ENCODE results near the gene SCN5A.
A peak's percentile ranks its signal among the peaks of the same experiment; 100 is the strongest.

The SCN5A gene

GRCh38 chr3:38658841-38659240, 9.4 kb upstream of the SCN5A start:
- H3K9me3 ChIP-seq: no peaks in the 10 kb centered on the region
- H3K36me3 ChIP-seq: no peaks in the 10 kb centered on the region
- no peak for TF ChIP-seq CTCF (IDR thresholded peaks at IDR 0.05; ENCODE audit: low read depth, low read length)
- DNase-seq: no peak
- H3K27me3 ChIP-seq: no peaks in the 10 kb centered on the region
- no peak overlapping the region; the same call in 1 of the 2 replicates for H3K4me3 ChIP-seq (ENCODE audit: low read depth, low read length)
- no peaks in the 10 kb centered on the region for H3K4me1 ChIP-seq

DNA sequence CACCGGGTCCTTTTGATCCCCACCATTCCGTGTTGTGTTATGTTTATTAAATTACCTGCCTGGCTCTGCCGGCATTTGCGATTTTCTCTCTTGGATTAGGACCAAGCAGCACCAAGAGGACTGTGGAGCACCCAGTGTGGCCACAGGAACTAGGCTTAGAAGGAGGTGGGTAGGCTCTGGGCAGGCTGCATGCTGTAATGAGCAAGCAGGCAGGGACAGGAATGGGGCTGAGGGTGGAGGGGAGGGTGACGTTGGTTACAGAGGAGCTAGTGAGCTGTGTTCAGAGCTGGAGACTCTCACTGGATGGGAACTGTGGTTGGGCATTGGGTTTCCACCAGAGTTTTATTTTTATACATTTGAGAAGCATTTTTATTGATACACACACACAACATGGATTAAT, 7.9 kb upstream of the SCN5A start:
- Histone ChIP-seq H3K4me3 (ENCODE audit: low read depth, low read length) (no peak overlapping the region), H3K4me1 (no peaks in the 10 kb centered on the region), H3K27me3 (no peaks in the 10 kb centered on the region), H3K9me3 (no peaks in the 10 kb centered on the region), H3K36me3 (no peaks in the 10 kb centered on the region)
- no peak for TF ChIP-seq CTCF (IDR thresholded peaks at IDR 0.05; ENCODE audit: low read depth, low read length)
- DNase-seq: no peak

DNA sequence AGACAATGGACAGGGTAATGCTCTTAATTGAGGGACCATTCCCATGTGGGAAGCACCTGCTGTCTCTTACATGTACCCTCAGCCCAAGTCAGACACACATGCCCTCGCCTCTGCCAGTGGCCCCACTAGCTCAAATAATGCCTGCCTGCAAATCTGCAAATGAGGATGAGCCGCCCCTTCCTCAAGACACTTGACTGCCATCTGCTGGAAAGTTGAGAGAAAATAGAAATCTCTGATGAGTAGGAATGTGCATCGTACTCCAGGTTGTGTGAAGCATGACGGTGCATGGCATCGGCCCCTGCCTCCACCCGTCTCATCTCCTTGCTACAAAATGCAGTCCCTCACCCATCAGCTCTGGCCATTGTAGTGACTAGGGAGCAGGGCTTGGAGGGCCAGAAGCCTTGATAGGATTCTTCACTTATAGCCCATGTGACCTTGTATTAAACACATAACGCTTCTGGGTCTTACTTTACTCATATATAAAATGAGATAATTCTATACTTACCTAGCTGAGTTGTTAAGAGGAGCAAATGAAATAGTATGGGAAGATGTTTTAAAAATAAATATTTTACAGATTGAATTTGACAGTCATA, 6.3 kb upstream of the SCN5A start:
- TF ChIP-seq CTCF (IDR thresholded peaks at IDR 0.05; ENCODE audit: low read depth, low read length): peak; percentile 64
- Histone ChIP-seq H3K4me1 (no peaks in the 10 kb centered on the region), H3K36me3 (no peaks in the 10 kb centered on the region), H3K27me3 (no peaks in the 10 kb centered on the region), H3K4me3 (ENCODE audit: low read depth, low read length) (no peak overlapping the region), H3K9me3 (no peaks in the 10 kb centered on the region)
- peak; percentile 40 for DNase-seq

DNA sequence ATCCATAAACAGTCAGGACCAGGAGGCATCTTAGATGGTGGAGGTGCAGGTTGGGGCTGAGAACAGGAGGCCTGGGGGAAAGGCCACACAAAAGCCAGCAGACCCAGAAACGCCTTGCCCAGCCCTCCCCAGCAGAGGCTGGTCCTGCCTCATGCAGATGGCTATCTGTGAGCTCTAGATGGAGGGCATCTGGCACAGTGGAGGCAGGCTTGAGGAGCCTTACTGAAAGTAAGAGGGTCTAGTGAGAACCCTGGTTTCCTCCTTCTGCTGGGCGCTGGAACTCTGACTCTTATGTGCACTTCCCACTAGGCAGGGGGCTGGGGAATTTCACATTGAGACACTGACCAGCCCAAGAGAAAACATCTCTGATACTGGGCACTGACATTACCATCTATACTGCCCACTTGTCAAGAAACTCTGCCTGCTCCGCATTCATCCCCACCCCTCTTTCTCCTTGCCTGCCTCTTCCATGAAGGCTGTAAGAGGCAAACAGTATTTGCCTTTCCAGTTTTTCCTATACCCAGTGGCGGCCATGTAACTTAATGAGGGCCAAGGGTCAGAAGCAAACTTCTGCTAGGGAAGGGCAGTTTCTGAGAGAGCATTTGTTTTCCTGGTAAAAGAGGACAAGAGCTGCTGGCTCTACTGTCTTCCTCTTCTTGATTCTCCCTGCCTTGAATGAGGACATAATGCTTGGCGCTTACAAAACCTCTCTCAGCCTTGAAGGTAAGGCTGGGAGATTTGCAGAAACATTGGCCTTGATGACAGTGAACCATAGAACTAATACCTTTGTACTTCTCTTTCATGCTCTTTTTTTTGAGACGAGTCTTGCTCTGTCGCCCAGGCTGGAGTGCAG, 4.4 kb upstream of the SCN5A start:
- DNase-seq: no peak
- Histone ChIP-seq H3K4me3 (ENCODE audit: low read depth, low read length) (no peak overlapping the region), H3K9me3 (no peaks in the 10 kb centered on the region), H3K36me3 (no peaks in the 10 kb centered on the region), H3K27me3 (no peaks in the 10 kb centered on the region), H3K4me1 (no peaks in the 10 kb centered on the region)
- TF ChIP-seq CTCF (IDR thresholded peaks at IDR 0.05; ENCODE audit: low read depth, low read length): no peak

GRCh38 chr3:38652934-38653333, 3.4 kb upstream of the SCN5A start:
- Histone ChIP-seq H3K4me3 (ENCODE audit: low read depth, low read length) (no peak overlapping the region), H3K9me3 (no peaks in the 10 kb centered on the region), H3K27me3 (no peaks in the 10 kb centered on the region), H3K36me3 (no peaks in the 10 kb centered on the region), H3K4me1 (no peaks in the 10 kb centered on the region)
- TF ChIP-seq CTCF (IDR thresholded peaks at IDR 0.05; ENCODE audit: low read depth, low read length): no peak
- no peak for DNase-seq

DNA sequence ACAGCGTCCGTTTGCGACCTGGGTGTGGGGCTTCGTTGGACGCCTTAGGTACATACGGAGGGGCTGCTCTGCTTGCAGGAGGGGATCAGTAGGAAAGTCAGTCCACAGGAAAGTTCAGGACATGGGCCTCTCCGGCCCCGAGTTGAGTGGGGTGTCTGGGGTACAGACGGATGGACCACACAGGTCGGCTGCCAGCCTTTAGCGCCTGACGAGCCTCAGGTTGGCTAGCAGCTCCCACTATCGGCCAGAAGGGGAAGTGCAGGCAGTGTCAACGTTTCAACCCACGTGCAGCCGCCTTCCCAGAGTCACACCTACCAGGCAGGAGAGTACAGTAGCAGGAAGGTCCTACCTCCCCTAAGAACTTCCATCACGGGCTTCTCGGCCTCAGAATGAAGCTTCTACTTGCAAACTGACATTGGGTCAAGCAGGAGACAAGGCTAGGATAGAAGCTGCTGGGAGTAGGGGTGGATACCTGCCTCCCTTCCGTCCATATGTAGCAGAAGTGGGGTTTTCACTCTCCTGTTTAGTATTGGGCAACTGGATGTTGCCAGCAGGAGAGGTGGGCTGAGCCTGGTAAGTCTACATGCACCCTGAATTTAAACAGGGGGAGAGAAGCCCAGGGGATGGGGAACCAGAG, 1.8 kb upstream of the SCN5A start:
- TF ChIP-seq CTCF (IDR thresholded peaks at IDR 0.05; ENCODE audit: low read depth, low read length): peak; percentile 82
- H3K4me3 ChIP-seq (ENCODE audit: low read depth, low read length): no peak overlapping the region
- no peaks in the 10 kb centered on the region for H3K9me3 ChIP-seq
- H3K4me1 ChIP-seq: no peaks in the 10 kb centered on the region
- H3K27me3 ChIP-seq: no peaks in the 10 kb centered on the region
- DNase-seq: peak; percentile 60
- no peaks in the 10 kb centered on the region for H3K36me3 ChIP-seq
